Heart left ventricle (tissue), 16 donors: Measurements from ENCODE around the gene DDR1. TPM values are rescaled to one million over a fixed set of nuclear protein-coding genes. Genes with fewer than 3 reads are reported as not detected.
A peak's percentile ranks its signal among the peaks of the same experiment; 100 is the strongest.

Experiments used
- ATAC-seq, 4 donors: fragments of 200-7000 bp; cut with Tn5 transposase; one replicate each; pipeline ENCODE4 v1.9.1; 2020 to 2022; ENCODE audit warnings: moderate library complexity in 4 of 4, mild to moderate bottlenecking in 3 of 4, moderate number of reproducible peaks in 1 of 4
- DNase-seq, 5 donors: peaks; one replicate each; pipeline ENCODE4 v3.0.0-alpha.2; 2020
- H3K27ac ChIP-seq, 12 donors: fragments of 200-600 bp; sonication (generic) in 4 of 12; one replicate each; pipeline versions ENCODE4 v1.5.0 to v1.8.0; 2016 to 2022; ENCODE audit warnings: mild to moderate bottlenecking in 2 of 12
- H3K27me3 ChIP-seq, 9 donors: fragments of 200-600 bp; sonication (generic) in 2 of 9; one replicate each; pipeline versions ENCODE4 v1.5.1 to v1.8.0; 2016 to 2022; ENCODE audit warnings: mild to moderate bottlenecking in 3 of 9
- H3K36me3 ChIP-seq, 9 donors: fragments of 200-600 bp; sonication (generic) in 2 of 9; one replicate each; pipeline versions ENCODE4 v1.5.0 to v1.8.0; 2018 to 2022; ENCODE audit warnings: mild to moderate bottlenecking in 2 of 9
- H3K4me1 ChIP-seq, 12 donors: fragments of 200-600 bp; sonication (generic) in 4 of 12; one replicate each; pipeline versions ENCODE4 v1.5.0 to v1.8.0; 2016 to 2022; ENCODE audit warnings: mild to moderate bottlenecking in 3 of 12
- H3K4me3 ChIP-seq, 12 donors: fragments of 200-600 bp; sonication (generic) in 4 of 12; one replicate each; pipeline versions ENCODE4 v1.5.0 to v1.8.0; 2017 to 2022; ENCODE audit warnings: mild to moderate bottlenecking in 9 of 12, moderate library complexity in 4 of 12
- H3K9me3 ChIP-seq, 12 donors: fragments of 200-600 bp; sonication (generic) in 4 of 12; one replicate each; pipeline versions ENCODE4 v1.5.0 to v1.8.0; 2016 to 2022; ENCODE audit warnings: mild to moderate bottlenecking in 1 of 12
- CTCF ChIP-seq, 12 donors: fragments of 200-600 bp; sonication (generic) in 4 of 12; IDR thresholded peaks; one replicate each; pipeline versions ENCODE4 v1.5.0 to v1.8.0; 2018 to 2022; ENCODE audit warnings: antibody characterized with exemption in 12 of 12, mild to moderate bottlenecking in 5 of 12
- POLR2A ChIP-seq, 2 donors: fragments of 450-650 bp; IDR thresholded peaks; one replicate each; pipeline ENCODE4 v1.6.1; 2017; ENCODE audit warnings: antibody characterized with exemption in 2 of 2, mild to moderate bottlenecking in 2 of 2, moderate library complexity in 2 of 2
- WGBS, 4 donors: extraction: QIAGEN DNeasy Blood & Tissue Kit in 2 of 4; methylation state at CpG; one replicate each; pipeline versions ENCODE4 v1.1.5 to v1.1.7; 2013 to 2018; 5-methylcytosine and 5-hydroxymethylcytosine counted together
- intact Hi-C, 10 donors: fragments of 100-400 bp; cut with DNase I; formaldehyde crosslinking; loops; one replicate each; pipeline versions ENCODE4 v1.11.1 to v1.14.2; 2022
- polyA plus RNA-seq, 2 donors: library from polyadenylated mRNA; stranded (reverse); fragments of 200-250 nt; gene quantifications; one replicate each; pipeline ENCODE4 v1.2.3, GENCODE V29; 2013
- total RNA-seq, 9 donors: library from RNA; depleted of rRNA in 2 of 9; stranded (reverse); fragments of >200 nt in 2 of 9; fragmentation: NEBNext Ultra II Directional in 3 of 9; extraction: Animal tissue kit (Norgen Biotek cat#: 25700) in 3 of 9; gene quantifications; one replicate each; pipeline versions ENCODE4 v1.1.0 to v1.2.4, GENCODE V29; 2016 to 2023
- donor health status: ischemic (EF 13 %, LVEDD 7.1; RV severe dilation, severe dysfunction).
- donor health status: healthy with polysubstance abuse.
- donor health status: DM: no; HTN: yes; CAD: no.
- donor health status: DM: no; HTN: no; CAD: no.
- donor health status: ischemic (EF 25% LVEDD 6.9; RV normal size, moderate dysfunction).
- donor health status: ischemic (EF 25% LVEDD 5.7; RV mildly dilated, moderate dysfunction).
- donor health status: healthy.
- donor health status: DM: yes; HTN: yes; CAD: no.
- donor health status: ischemic (EF 35%, LVEDD 5.7; RV mildly dilated, moderate dysfunction).
- donor health status: nonischemic (EF 11% LVEDD 7.7; RV severe dilation, severe dysfunction).
- donor health status: DM: yes; HTN: yes; CAD: no.
- donor health status: PGD.
- donor health status: ischemic (EF 29% LVEDD 5.4; RV normal size, mild dysfunction).
- donor health status: nonischemic (EF 23%, LVEDD 6.1; RV moderate dilation, normal function).

DDR1 gene
- total and polyA plus RNA-seq, 11 donors: 11.8 to 50.0 (median 32.0) TPM

GRCh38 chr6:30882204-30882758 is 2.0 kb upstream of the DDR1 start:
- 29 to 45% (median 39%) methylated on average over 7 to 8 of the region's 8 CpGs for WGBS, 4 donors
- no peak for TF ChIP-seq CTCF (IDR thresholded peaks at IDR 0.05)
- TF ChIP-seq POLR2A (IDR thresholded peaks at IDR 0.05): no peak
- Histone ChIP-seq H3K27me3 (peaks cover 0 to 3% (median 0%) of the 10 kb centered on the region in 9 donors), H3K9me3 (no peaks in the 10 kb centered on the region), H3K27ac (peak overlapping the region in 10 of 12 donors; percentile 13 to 88 (median 82)), H3K36me3 (no peaks in the 10 kb centered on the region), H3K4me3 (no peak overlapping the region), H3K4me1 (peaks cover 9 to 57% (median 38%) of the 10 kb centered on the region in 12 donors)
- ATAC-seq (no peak), DNase-seq (no peak)
- intact Hi-C loops: loop anchor here in 4 of 10 donors (5.0 to 10.0 kb wide), 4 partner anchors 147 to 205 kb away; partner anchors contain the start of gene PPP1R18 (in 1 of the 4)

GRCh38 chr6:30882759-30883684 is 1.3 kb upstream of the DDR1 start:
- no peak for DNase-seq
- intact Hi-C loops: loop anchor here in 4 of 10 donors (5.0 to 10.0 kb wide), 4 partner anchors 148 to 206 kb away; partner anchors contain the start of gene PPP1R18 (in 1 of the 4)
- H3K9me3 ChIP-seq: no peaks in the 10 kb centered on the region
- H3K4me3 ChIP-seq: peak overlapping the region in 4 of 12 donors; percentile 65 to 79 (median 70)
- H3K27ac ChIP-seq: peak overlapping the region in 10 of 12 donors; percentile 50 to 88 (median 82)
- no peaks in the 10 kb centered on the region for H3K36me3 ChIP-seq
- H3K27me3 ChIP-seq: peaks cover 0 to 3% (median 0%) of the 10 kb centered on the region in 9 donors
- no peak for TF ChIP-seq CTCF (IDR thresholded peaks at IDR 0.05)
- TF ChIP-seq POLR2A (IDR thresholded peaks at IDR 0.05): no peak
- H3K4me1 ChIP-seq: peaks cover 9 to 51% (median 34%) of the 10 kb centered on the region in 12 donors
- WGBS, 4 donors: 67 to 72% (median 69%) methylated on average over 10 to 15 of the region's 15 CpGs
- no peak for ATAC-seq

- intact Hi-C loops: loop anchor here in 5 of 10 donors (2.0 to 10.0 kb wide), 5 partner anchors 30 to 208 kb away; partner anchors contain the start of genes PPP1R18 (in 1 of the 5) and VARS2 (in 1 of the 5)
- ATAC-seq: peak; percentile 14 to 50 (median 24)
Measured at GRCh38 chr6:30884521-30885480, 482 bp downstream of the DDR1 start.

More at GRCh38 chr6:30884521-30885480, 482 bp downstream of the DDR1 start:
- H3K36me3 ChIP-seq: peaks cover 0 to 10% (median 4%) of the 10 kb centered on the region in 9 donors
- H3K27ac ChIP-seq: peak overlapping the region; percentile 11 to 88 (median 80)
- TF ChIP-seq POLR2A (IDR thresholded peaks at IDR 0.05) (no peak), CTCF (IDR thresholded peaks at IDR 0.05) (no peak)
- peak in 3 of 5 donors; percentile 50 to 57 (median 53) for DNase-seq
- peak overlapping the region; percentile 37 to 93 (median 74) for H3K4me3 ChIP-seq
- WGBS, 4 donors: 5 to 20% (median 11%) methylated on average over 16 to 59 of the region's 59 CpGs
- peaks cover 0 to 3% (median 0%) of the 10 kb centered on the region in 9 donors for H3K27me3 ChIP-seq
- peaks cover 9 to 54% (median 34%) of the 10 kb centered on the region in 12 donors for H3K4me1 ChIP-seq
- H3K9me3 ChIP-seq: no peaks in the 10 kb centered on the region
